T-helper 17 cell (primary cell): ENCODE measurements around the gene HOXA5. TPM values are rescaled to one million over a fixed set of nuclear protein-coding genes. Genes with fewer than 3 reads are reported as not detected.

ENCODE experiments used
- ATAC-seq: fragments of 150-1000 bp; cut with Tn5 transposase; 2 replicates; pipeline ENCODE4 v1.10.0; 2021; ENCODE audit warnings: mild to moderate bottlenecking, moderate library complexity
- DNase-seq, 3 donors: peaks; one replicate each; pipeline versions ENCODE4 v3.0.0 to v3.0.0-alpha.2; 2020 to 2021
- H3K9me3 ChIP-seq: one replicate; pipeline ENCODE4 v1.7.0; 2013; ENCODE audit warnings: low read length, mild to moderate bottlenecking; ENCODE audit not compliant: control insufficient read depth, poor library complexity, severe bottlenecking
- H3K27ac Mint-ChIP-seq: one replicate; pipeline ENCODE4 v1.8.0; 2022; ENCODE audit warnings: mild to moderate bottlenecking, moderate library complexity, mixed read lengths
- H3K27me3 Mint-ChIP-seq: one replicate; pipeline ENCODE4 v1.8.0; 2022; ENCODE audit warnings: mixed read lengths
- H3K36me3 Mint-ChIP-seq: one replicate; pipeline ENCODE4 v1.8.0; 2022; ENCODE audit warnings: low read depth, mixed read lengths
- H3K4me1 Mint-ChIP-seq: one replicate; pipeline ENCODE4 v1.8.0; 2022; ENCODE audit warnings: mild to moderate bottlenecking, mixed read lengths
- H3K4me3 Mint-ChIP-seq: one replicate; pipeline ENCODE4 v1.8.0; 2022; ENCODE audit warnings: mild to moderate bottlenecking, moderate library complexity, mixed read lengths
- total RNA-seq, 4 donors: library from RNA in 2 of 4; stranded (reverse) in 2 of 4; gene quantifications; one replicate each; pipeline ENCODE4 v1.2.3 and lab custom pipeline; 2022 to 2026

HOXA5 gene
- total RNA-seq, 2 donors from 2014 or later, result 0.26 TPM; not detected in 1

- Mint-ChIP-seq H3K4me3 (peak overlapping the region; percentile 80), H3K36me3 (peaks cover 2% of the 10 kb centered on the region), H3K4me1 (peaks cover 26% of the 10 kb centered on the region), H3K27me3 (peaks cover 71% of the 10 kb centered on the region), H3K27ac (peak overlapping the region; percentile 85)
- DNase-seq (no peak), ATAC-seq (no peak)
- H3K9me3 ChIP-seq, result no peaks in the 10 kb centered on the region
These were observed 27.8 kb upstream of the HOXA5 start for GRCh38 chr7:27171325-27171636.

DNA sequence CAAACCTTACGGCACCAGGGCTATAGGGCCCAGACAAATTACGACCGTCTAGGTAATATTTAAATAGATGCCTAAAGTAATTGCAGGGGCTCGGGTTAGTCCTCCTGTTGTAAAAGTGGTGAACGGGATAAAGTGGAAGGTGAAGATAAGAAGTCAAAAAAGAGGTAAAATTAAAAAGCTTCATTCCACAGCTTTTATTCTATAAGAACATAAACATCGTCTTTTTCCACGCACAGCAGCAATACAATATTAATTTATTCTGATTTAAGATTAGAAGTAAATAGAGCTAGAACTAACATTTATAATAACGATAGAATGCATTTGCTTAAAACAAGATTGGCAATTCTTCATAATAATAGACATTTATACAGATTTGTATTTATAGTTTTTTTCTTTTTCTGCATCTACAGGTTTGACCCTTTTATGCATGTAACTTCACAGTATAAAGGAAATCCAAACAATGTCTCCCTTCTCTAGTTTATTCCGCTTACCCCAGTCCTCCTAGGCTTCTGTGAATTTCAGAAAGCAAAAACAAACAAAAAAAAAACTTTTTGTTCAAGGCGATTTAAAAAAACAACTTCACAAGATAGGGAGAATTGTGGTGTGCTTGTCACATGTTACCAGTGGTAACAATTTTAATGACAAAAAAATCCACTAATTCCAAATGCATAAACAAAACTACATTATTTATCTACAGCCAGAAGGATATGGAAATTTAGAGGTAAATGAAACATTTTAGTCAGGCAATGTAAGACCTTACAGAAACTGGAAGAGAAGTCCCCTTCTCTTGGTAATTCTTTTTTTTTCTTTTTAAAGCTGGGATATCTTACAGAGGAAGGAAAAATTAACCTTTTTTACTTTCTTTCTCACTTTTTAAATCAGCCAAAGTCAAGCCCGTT lies 27.2 kb upstream of the HOXA5 start:
- H3K4me1 Mint-ChIP-seq, result peaks cover 26% of the 10 kb centered on the region
- peak overlapping the region; percentile 85 for H3K27ac Mint-ChIP-seq
- H3K36me3 Mint-ChIP-seq, result peaks cover 2% of the 10 kb centered on the region
- no peak for ATAC-seq
- no peak overlapping the region for H3K4me3 Mint-ChIP-seq
- DNase-seq, result no peak
- H3K9me3 ChIP-seq, result no peaks in the 10 kb centered on the region
- peaks cover 68% of the 10 kb centered on the region for H3K27me3 Mint-ChIP-seq

DNA sequence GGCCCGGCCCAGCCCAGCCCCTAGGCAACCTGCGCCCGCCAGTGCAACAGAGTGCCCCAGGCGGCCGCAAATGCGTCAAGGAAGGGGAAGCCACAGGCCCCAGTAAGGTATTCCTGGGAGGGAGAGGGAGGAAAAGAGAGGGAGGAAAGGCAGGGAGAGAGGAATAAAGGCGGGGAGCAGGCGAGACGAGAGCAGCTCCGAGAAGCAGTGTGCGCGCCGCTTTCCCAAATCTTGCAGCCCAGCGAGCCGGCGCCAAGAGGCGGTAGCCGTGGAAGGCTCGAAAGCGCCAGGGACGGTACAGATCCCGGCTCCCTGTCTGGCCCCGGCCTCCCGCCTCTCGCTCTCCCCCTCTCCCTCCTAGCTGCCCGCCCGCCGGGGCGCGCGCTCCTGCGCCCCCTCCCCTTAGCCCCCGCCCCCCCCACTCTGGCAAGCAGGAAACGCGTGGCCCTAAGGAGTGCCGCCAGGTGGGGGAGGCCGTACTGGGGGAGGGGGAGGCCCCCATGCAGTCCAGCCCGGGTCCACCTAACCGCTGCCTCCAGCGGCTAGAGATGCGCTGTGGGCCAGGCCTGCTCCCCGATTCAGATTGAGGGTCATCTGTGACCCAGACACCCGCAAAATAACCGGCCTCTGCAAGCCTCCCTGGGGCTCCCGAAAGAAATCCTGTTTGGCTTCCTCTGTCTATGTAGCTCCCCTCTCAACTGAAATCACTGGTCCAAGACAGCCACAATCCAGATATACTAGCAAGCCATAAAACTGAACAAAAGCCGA lies 26.4 kb upstream of the HOXA5 start:
- peak overlapping the region; percentile 28 for H3K4me3 Mint-ChIP-seq
- ATAC-seq (peak; percentile 35), DNase-seq (no peak)
- peaks cover 25% of the 10 kb centered on the region for H3K4me1 Mint-ChIP-seq
- H3K27me3 Mint-ChIP-seq, result peaks cover 63% of the 10 kb centered on the region
- H3K9me3 ChIP-seq, result no peaks in the 10 kb centered on the region
- no peak overlapping the region for H3K27ac Mint-ChIP-seq
- H3K36me3 Mint-ChIP-seq, result peaks cover 2% of the 10 kb centered on the region

- Mint-ChIP-seq H3K36me3 (peaks cover 2% of the 10 kb centered on the region), H3K27ac (peak overlapping the region; percentile 49), H3K4me1 (peaks cover 25% of the 10 kb centered on the region), H3K27me3 (peaks cover 74% of the 10 kb centered on the region), H3K4me3 (no peak overlapping the region)
- ATAC-seq (no peak), DNase-seq (no peak)
- H3K9me3 ChIP-seq, result no peaks in the 10 kb centered on the region
These were observed 24.9 kb upstream of the HOXA5 start for GRCh38 chr7:27168265-27168947.

DNA sequence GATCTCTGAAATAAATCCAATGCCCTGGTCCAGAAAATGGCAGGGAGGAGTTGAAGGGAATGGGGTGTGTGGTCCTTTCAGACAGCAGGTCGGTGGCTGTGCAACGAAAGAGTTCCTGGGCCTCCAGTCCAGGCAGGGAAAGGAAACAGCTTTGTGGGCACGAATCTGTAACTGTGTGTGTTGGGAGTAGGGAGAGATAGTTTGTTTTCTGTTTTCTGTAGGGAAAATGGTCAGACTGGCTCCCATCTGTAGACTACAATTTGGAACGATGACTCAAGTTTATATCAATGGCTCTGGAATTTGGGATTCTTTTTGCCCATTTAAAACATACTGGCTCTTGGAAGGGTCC lies 24.4 kb upstream of the HOXA5 start:
- H3K4me3 Mint-ChIP-seq, result no peak overlapping the region
- H3K27me3 Mint-ChIP-seq, result peaks cover 79% of the 10 kb centered on the region
- peaks cover 2% of the 10 kb centered on the region for H3K36me3 Mint-ChIP-seq
- H3K27ac Mint-ChIP-seq, result peak overlapping the region; percentile 93
- DNase-seq (no peak), ATAC-seq (no peak)
- H3K9me3 ChIP-seq, result no peaks in the 10 kb centered on the region
- H3K4me1 Mint-ChIP-seq, result peaks cover 24% of the 10 kb centered on the region

DNA sequence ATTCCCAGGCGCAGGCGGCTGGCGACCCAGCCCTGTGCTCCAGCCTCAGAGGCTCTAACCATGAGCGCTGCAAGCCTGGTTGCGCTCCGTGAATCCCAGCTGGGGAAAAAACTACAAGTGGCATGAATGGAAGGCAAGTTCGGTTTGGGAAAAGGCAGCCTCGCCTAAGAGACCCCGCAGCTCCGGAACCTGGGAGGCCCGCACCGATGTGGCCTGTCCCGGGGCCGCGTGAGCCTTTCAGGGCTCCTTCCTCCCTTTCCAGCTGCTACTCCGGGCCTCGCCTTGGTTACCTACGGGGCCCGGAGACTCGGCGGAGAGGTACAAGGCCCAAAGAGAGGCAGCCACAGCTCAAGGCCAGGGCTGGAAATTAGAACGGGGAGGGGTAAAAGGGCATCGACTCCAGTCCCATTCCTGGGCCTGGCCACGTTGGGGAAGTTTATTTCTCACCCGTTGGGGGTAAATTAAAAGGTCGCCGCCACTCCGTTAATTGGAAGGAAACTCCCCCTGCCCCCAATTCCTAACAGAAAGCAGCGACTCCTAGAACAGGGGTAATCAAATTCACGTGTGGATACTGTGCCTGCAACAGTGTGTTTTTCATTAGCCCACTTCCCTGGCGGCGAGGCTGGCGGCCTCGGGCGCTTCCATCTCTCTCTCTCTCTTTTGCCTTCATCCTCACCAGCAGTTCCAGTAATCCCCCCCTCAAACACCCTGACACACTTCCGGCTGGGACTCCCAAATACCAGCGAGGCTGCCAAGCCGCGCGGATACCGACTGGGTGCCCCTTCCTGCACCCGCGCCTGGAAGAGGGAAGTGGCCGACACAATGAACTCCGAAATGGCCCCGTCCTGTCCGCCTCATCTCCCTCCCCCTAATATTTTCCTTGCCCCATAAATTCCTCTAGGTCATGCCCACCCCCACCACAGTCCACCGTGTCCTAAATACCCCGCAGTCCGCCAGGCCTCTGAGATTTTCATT lies 23.3 kb upstream of the HOXA5 start:
- Mint-ChIP-seq H3K27me3 (peaks cover 80% of the 10 kb centered on the region), H3K27ac (peak overlapping the region; percentile 93), H3K36me3 (peaks cover 2% of the 10 kb centered on the region), H3K4me1 (peaks cover 17% of the 10 kb centered on the region), H3K4me3 (peak overlapping the region; percentile 74)
- no peaks in the 10 kb centered on the region for H3K9me3 ChIP-seq
- no peak for ATAC-seq
- DNase-seq, result no peak

DNA sequence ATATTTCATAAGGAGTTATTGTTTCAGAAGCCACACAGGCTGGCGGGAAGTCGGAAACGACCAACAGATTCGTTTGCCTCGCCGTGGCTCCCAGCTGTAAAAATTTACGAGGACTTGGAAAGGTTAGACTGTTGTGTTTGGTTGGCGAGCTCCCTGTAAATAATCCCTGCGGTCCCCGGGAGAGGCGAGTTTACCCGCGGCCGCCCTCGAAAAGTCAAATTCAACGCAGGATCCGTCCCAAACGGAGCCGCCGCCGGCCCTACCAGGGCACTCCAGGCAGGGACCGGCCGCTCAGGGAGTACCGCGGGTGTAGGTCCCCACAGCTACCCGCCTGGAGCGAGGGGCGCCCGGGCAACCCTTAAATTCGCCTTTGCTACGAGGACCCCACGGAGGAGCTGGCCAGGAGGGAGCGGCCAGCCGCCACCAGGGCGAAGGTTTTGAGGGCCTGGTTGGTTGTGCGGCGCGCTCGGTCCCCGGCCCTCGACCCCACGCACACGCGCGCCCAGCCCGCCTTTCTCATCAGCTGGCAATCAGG lies 22.6 kb upstream of the HOXA5 start:
- peak overlapping the region; percentile 74 for H3K4me3 Mint-ChIP-seq
- ATAC-seq (no peak), DNase-seq (no peak)
- H3K36me3 Mint-ChIP-seq, result peaks cover 2% of the 10 kb centered on the region
- H3K9me3 ChIP-seq, result no peaks in the 10 kb centered on the region
- peak overlapping the region; percentile 93 for H3K27ac Mint-ChIP-seq
- H3K27me3 Mint-ChIP-seq, result peaks cover 76% of the 10 kb centered on the region
- peaks cover 15% of the 10 kb centered on the region for H3K4me1 Mint-ChIP-seq

DNA sequence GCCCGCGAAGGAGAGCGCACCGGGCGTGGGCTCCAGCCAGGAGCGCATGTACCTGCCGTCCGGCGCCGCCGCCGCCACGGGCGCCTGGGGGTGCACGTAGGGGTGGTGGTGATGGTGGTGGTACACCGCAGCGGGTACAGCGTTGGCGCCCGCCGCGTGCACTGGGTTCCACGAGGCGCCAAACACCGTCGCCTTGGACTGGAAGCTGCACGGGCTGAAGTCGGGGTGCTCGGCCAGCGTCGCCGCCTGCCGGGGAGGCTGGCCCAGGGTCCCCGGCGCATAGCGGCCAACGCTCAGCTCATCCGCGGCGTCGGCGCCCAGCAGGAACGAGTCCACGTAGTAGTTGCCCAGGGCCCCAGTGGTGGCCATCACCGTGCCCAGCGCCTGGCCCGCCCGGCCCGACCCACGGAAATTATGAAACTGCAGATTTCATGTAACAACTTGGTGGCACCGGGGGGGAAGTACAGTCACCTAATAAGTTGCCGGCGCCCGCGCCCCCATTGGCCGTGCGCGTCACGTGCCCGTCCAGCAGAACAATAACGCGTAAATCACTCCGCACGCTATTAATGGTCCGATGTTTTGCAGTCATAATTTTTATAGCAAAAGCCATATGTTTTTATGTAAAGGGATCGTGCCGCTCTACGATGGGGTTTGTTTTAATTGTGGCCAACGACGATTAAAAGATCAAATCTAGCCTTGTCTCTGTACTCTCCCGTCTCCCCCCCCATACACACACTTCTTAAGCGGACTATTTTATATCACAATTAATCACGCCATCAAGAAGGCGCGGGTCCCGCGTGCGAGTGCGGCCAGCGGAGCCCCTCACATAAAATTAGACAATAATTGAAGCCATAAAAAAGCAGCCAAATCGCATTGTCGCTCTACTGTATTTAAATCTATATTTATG lies 21.9 kb upstream of the HOXA5 start, which contains the start of gene HOXA9:
Gene HOXA9 (minus strand): TSS at position 449 of the 907 bp plus-strand sequence. CDS start 80 bp downstream, at position 369.
- Mint-ChIP-seq H3K27me3 (peaks cover 71% of the 10 kb centered on the region), H3K36me3 (peaks cover 2% of the 10 kb centered on the region), H3K4me1 (peaks cover 16% of the 10 kb centered on the region), H3K27ac (peak within 1 kb of the TSS; percentile 93), H3K4me3 (peak within 1 kb of the TSS; percentile 85)
- H3K9me3 ChIP-seq, result no peaks in the 10 kb centered on the region
- DNase-seq (no peak), ATAC-seq (no peak)

GRCh38 chr7:27164367-27165088 lies 21.0 kb upstream of the HOXA5 start:
- Mint-ChIP-seq H3K27ac (peak overlapping the region; percentile 86), H3K4me1 (peaks cover 17% of the 10 kb centered on the region), H3K4me3 (peak overlapping the region; percentile 85), H3K36me3 (peaks cover 5% of the 10 kb centered on the region), H3K27me3 (peaks cover 76% of the 10 kb centered on the region)
- DNase-seq (no peak), ATAC-seq (no peak)
- no peaks in the 10 kb centered on the region for H3K9me3 ChIP-seq

DNA sequence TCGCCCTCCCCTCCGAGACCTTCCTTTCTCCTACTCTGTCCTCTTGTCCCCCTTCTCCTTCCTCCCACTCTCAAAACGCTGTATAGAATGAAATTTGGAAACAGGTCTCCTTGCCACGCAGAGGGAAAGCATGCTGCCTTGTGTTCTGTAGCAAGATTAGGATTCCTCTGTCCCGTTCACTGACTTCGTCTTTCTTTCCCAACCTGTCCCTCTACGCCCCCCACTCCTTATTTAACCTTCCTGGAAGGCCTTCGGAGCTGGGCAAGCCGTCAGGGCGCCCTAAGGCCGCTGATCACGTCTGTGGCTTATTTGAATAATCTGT lies 20.5 kb upstream of the HOXA5 start:
- DNase-seq, result no peak
- Mint-ChIP-seq H3K27me3 (peaks cover 79% of the 10 kb centered on the region), H3K27ac (peak overlapping the region; percentile 86), H3K36me3 (peaks cover 5% of the 10 kb centered on the region), H3K4me3 (peak overlapping the region; percentile 64), H3K4me1 (peaks cover 17% of the 10 kb centered on the region)
- H3K9me3 ChIP-seq, result no peaks in the 10 kb centered on the region
- no peak for ATAC-seq
